ENCODE measurements around the gene TNFRSF19. TPM values are rescaled to one million over a fixed set of nuclear protein-coding genes. Genes with fewer than 3 reads are reported as not detected.
A peak's percentile ranks its signal among the peaks of the same experiment; 100 is the strongest.
"Not testable (repeated sequence)": the region's sequence is repeated elsewhere in the genome, so short reads cannot be mapped to it uniquely, and the experiment has no call there.

Gene TNFRSF19
- total RNA-seq, 1 experiment from 2014 or later: 1.3 TPM

DNA sequence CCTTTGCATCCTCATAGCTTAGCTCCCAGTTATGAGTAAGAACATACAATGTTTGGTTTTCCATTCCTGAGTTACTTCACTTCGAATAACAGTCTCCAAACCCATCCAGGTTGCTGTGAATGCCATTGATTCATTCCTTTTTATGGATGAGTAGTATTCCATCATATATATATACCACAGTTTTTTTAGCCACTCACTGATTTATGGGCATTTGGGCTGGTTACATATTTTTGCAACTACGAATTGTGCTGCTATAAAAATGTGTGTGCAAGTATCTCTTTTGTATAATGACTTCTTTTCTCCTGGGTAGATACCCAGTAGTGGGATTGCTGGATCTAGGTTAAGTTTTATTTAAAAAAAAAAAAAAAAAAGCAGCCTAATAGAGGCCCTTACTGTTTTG, 14.1 kb downstream of the TNFRSF19 start:
- DNase-seq: no peak
- Histone ChIP-seq H3K36me3 (no peaks in the 10 kb centered on the region), H3K4me3 (no peak overlapping the region), H3K9me3 (no peaks in the 10 kb centered on the region), H3K27me3 (no peaks in the 10 kb centered on the region)

DNA sequence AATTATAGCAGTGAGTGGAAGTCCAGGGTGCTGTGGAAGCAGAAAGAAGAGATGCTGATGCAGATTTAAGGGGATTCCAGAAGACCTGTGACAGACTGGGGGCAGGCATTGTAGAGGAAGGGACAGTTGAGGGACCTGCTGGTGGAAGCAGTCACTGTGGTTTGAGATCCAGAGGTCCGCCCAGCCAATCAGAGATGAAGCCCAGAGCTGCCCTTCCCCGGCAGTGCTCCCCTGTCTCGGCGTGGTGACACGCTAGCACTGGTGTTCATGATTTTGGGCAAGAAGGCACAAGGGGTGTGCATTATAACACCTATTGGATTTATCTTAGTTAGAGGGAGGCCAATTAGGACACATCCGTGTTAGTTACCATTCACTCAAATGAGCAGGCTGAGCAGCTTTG, 16.1 kb downstream of the TNFRSF19 start:
- no peaks in the 10 kb centered on the region for H3K9me3 ChIP-seq
- no peaks in the 10 kb centered on the region for H3K27me3 ChIP-seq
- no peak overlapping the region for H3K4me3 ChIP-seq
- no peak for DNase-seq
- no peaks in the 10 kb centered on the region for H3K36me3 ChIP-seq

DNA sequence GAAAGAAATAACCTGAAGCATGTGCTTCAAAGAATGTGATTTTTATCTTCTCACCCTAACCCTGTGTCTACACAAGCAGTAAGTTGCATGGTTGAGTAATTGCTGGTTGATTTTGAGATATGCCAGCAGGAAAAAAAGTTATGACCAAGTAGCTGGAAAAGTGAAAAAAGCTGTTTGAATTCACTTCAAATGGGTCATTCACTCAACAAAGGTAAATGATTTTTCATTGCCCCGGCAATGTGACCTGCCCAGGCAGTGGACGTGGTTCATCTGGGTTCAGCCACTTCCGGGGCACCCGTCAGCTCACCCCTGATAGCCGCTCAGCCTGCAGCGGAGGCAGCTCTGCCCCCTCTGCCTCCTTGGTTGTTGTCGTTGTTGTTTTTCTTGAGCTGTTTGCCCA, 18.5 kb downstream of the TNFRSF19 start:
- H3K27me3 ChIP-seq: no peaks in the 10 kb centered on the region
- H3K4me3 ChIP-seq: no peak overlapping the region
- DNase-seq: no peak
- no peaks in the 10 kb centered on the region; the same call in 1 of the 2 replicates for H3K36me3 ChIP-seq
- no peaks in the 10 kb centered on the region for H3K9me3 ChIP-seq

DNA sequence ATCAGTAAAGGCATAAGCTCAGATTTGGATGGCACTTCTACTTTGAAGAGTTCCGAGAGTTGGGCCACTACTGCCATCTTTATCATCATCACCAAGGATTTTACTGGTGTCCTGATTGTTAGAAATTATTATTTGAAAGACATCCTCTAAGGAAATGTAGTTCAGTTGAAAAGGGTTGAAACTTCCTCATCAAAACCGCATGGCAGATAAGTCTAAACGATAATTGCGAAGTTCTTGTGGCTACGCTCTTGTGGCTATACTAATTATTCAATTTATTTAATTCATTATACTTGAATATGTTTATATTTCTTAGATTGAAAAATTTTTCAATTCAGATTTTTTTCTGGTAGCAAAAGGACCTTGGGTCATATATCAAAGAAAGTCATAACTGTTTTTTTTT, 22.4 kb downstream of the TNFRSF19 start:
- no peak for DNase-seq
- Histone ChIP-seq H3K9me3 (no peaks in the 10 kb centered on the region), H3K27me3 (no peaks in the 10 kb centered on the region), H3K36me3 (no peaks in the 10 kb centered on the region; the same call in 1 of the 2 replicates), H3K4me3 (no peak overlapping the region)

DNA sequence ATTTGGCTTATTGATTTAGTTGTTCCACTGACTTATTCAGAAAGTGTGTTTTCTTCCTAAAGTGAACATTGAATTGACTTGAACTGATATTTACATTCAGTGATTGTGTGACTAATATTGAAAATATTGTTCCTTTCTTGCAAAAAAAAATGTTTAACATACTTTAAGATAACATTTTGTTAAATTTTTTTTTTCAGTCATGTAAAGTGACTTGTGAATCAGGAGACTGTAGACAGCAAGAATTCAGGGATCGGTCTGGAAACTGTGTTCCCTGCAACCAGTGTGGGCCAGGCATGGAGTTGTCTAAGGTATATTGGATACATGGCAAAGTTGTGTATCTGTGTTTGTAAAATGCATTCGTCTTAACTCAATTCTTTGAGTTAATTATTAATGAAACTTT, 22.9 kb downstream of the TNFRSF19 start:
- H3K4me3 ChIP-seq: no peak overlapping the region

DNA sequence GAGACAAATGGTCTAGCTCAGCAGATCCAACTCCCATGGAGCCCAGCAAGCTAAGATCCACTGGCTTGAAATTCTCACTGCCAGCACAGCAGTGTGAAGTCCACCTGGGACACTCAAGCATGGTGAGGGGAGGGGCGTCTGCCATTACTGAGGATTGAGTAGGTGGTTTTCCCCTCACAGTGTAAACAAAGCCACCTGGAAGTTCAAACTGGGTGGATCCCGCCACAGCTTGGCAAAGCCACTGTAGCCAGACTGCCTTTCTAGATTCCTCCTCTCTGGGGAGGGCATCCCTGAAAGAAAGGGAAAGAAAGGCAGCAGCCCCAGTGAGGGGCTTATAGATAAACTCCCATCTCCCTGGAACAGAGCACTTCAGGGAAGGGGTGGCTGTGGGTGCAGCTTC, 24.1 kb downstream of the TNFRSF19 start:
- not testable (repeated sequence) for DNase-seq, H3K9me3 ChIP-seq, H3K4me3 ChIP-seq, H3K27me3 ChIP-seq, H3K36me3 ChIP-seq

More for the DNA sequence above, 22.9 kb downstream of the TNFRSF19 start:
- no peaks in the 10 kb centered on the region for H3K9me3 ChIP-seq
- no peak for DNase-seq
- H3K27me3 ChIP-seq: no peaks in the 10 kb centered on the region
- H3K36me3 ChIP-seq: no peaks in the 10 kb centered on the region; the same call in 1 of the 2 replicates

DNA sequence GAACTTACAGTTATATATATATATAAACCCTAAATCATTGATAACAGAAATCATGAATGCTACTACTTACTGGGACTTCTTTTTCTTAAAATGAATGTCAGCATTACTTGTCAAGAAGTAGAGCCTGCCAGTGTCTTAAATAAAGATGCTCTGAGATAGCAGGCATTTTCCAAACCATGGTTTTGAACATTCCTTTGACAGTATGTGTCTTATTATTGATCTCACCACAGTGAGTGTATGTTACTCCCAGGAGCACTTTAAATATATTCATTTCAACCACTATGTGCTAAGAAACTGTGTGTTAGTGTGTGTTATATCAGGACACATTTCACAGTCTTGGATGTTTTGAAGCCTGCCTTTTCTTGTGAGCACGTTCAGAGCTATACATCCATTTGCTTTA, 28.2 kb downstream of the TNFRSF19 start:
- DNase-seq: no peak
- Histone ChIP-seq H3K27me3 (no peaks in the 10 kb centered on the region; the same call in 1 of the 2 replicates), H3K9me3 (no peaks in the 10 kb centered on the region), H3K4me3 (no peak overlapping the region), H3K36me3 (no peaks in the 10 kb centered on the region; the same call in 1 of the 2 replicates)

DNA sequence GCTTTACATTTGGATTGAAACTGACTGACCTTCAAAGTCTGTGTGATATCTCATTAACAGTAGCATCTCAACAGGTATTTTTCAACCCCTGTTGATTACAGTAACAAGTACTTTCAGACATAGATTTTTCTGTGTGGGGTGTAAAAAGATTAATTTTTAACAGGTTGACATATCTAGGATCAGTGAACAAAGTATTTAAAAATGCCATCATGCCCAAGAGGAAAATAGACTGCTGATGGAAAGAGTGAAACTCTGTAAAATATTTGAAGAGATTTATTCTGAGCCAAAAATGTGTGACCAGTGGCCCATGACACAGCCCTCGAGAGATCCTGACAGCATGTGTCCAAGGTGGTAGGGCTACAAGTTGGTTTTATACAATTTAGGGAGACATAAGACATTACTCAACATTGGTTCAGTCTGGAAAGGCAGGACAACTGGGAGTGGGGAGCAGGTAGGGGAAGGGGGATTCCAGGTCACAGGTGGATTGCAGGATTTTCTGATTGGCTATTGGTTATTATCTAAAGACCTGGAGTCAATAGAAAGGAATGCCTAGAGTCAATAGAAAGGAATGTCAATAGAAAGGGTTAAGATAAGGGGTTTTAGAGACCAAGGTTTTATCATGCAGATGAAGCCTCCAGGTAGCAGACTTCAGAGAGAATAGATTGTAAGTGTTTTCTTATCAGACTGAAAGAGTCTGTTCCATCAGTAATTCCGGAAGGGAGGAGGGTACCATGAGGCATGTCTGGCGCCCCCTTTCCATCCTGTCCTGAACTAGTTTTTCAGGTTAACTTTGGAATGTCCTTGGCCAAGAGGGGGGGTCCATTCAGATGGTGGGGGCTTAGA, 29.1 kb downstream of the TNFRSF19 start:
- Histone ChIP-seq H3K27me3 (no peaks in the 10 kb centered on the region; the same call in 1 of the 2 replicates), H3K9me3 (no peaks in the 10 kb centered on the region), H3K4me3 (no peak overlapping the region), H3K36me3 (no peaks in the 10 kb centered on the region)
- no peak for DNase-seq

DNA sequence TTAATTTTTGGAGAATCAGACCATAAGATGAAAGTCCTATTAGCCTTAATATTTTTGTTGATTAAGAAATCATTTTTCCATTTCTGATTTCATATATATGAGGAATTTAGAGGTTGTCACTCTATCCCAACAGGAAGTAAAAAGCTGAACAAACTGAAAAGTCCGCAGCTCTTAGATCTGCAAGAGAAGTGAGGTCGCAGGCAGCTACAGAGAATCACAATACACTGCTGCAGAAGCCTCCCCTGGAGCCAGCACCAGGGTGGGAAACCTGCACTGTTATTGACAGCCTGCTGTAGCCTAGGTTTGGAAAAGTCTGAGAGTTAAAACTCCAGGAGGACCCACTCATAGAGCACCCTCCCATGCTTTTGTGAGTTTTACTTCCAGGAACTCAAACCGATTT, 29.9 kb downstream of the TNFRSF19 start:
- no peak for DNase-seq
- Histone ChIP-seq H3K27me3 (no peaks in the 10 kb centered on the region; the same call in 1 of the 2 replicates), H3K36me3 (no peaks in the 10 kb centered on the region), H3K9me3 (no peaks in the 10 kb centered on the region), H3K4me3 (no peak overlapping the region)

DNA sequence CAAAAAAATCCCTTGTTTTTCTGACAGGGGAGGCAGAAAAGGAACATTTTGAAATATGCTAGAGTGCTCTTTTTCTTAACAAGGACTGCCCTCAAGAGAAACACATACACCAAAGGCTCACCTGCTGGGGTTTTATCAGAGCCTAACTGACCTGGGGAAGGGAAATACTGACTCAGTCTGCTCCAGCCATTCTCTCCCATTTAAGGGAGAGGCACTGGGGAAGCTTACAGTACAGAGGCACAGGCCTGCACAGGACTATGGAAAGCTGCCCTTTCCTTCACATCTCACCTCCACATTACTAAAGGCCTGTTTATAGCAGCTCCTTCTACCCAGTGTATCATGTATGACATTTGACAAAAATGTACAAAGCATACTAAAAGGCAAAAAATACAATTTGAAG, 30.3 kb downstream of the TNFRSF19 start:
- Histone ChIP-seq H3K36me3 (no peaks in the 10 kb centered on the region), H3K4me3 (no peak overlapping the region), H3K9me3 (no peaks in the 10 kb centered on the region), H3K27me3 (no peaks in the 10 kb centered on the region; the same call in 1 of the 2 replicates)
- no peak for DNase-seq

DNA sequence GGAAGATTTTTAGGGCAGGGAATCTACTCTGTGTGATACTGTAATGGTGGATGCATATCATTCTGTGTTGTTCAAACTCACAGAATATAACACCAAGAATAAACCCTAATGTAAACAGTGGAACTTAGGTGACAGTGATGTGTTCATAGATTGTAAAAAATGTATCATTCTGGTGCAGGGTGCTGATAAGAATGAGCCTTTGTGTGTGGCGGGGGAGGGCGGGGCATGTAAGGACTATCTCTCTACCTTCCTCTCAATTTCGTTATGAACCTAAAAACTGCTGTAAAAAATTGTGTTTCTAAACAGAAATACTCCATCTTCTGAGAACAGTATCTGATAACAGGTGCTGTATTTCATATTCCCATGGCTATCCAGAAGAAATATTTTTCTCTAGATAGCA, 35.6 kb downstream of the TNFRSF19 start:
- no peak for DNase-seq
- Histone ChIP-seq H3K4me3 (no peak overlapping the region), H3K27me3 (no peaks in the 10 kb centered on the region; the same call in 1 of the 2 replicates), H3K9me3 (no peaks in the 10 kb centered on the region), H3K36me3 (no peaks in the 10 kb centered on the region)

DNA sequence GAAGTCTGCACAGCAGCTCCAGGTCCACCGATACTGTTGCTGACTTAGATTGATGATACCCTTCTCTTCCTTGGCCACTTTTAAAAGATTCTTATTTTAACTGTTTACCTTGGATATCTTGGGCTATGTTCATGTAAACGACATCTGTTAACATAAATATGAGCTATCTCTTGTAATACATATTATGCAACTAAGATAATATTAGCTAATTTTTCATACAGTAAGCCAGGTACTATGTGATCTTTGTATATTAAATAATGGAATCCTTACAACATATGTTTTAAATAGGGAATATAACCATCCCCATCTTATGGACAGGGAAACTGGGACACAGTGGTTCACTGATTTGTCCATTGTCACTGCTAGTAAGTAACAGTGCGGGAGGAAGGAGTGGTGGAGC, 37.9 kb downstream of the TNFRSF19 start:
- DNase-seq: no peak
- H3K36me3 ChIP-seq: no peaks in the 10 kb centered on the region
- H3K4me3 ChIP-seq: no peak overlapping the region
- no peaks in the 10 kb centered on the region for H3K9me3 ChIP-seq
- H3K27me3 ChIP-seq: no peaks in the 10 kb centered on the region

DNA sequence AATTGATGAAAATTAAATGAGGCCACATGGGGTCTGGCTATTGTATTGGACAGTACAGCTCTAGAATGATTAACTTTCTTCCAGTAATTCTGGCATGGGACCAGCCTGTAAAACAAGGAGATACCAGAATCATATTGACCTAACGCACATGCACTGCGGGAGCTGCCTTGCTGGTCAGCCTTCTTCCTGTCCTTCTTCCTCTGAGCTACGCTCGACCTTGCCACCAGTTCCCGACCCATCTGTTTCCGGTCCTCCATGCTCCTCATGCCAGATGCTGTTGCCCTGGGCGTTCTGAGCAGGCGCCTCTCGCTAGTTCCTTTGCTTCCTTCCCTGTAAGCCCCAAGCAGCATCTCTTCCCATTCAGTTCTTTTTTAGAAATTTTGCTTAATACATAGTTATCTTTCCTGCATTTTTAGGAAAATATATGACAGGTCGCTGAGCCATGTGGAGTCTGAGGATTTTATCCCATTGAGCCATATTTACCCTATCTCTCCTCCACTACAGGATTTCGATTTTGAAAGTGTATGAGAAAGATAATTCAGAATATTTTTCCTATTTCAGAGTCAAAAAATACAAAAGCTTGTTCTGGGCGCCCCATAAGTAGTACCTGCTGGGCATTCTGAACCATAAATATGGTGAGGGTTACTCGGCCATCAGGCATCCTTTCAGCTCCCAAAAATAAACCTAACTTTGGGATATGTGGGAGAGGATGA, 38.6 kb downstream of the TNFRSF19 start:
- Histone ChIP-seq H3K36me3 (no peaks in the 10 kb centered on the region), H3K27me3 (no peaks in the 10 kb centered on the region), H3K9me3 (no peaks in the 10 kb centered on the region), H3K4me3 (peak overlapping the region; percentile 16; the same call in 1 of the 2 replicates)
- peak; percentile 65 for DNase-seq

DNA sequence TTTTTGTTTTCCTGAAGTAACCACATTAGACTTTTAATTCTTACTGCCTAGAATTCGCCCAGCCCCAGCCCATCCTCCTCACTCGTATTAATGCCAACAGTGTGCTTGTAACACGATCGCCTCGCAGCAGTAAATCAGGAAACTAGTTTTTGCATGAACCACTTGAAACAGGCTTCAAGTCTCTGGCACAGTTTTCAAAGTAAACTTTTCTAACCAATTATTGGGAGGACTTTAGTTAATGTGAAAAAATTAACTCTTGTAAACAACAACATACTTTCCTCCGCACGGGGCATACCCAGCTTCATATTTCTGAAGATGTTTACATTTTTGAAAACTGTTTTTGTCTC, 39.2 kb downstream of the TNFRSF19 start:
- Histone ChIP-seq H3K4me3 (peak overlapping the region; percentile 16), H3K36me3 (no peaks in the 10 kb centered on the region), H3K27me3 (no peaks in the 10 kb centered on the region), H3K9me3 (no peaks in the 10 kb centered on the region)
- DNase-seq: peak; percentile 59

DNA sequence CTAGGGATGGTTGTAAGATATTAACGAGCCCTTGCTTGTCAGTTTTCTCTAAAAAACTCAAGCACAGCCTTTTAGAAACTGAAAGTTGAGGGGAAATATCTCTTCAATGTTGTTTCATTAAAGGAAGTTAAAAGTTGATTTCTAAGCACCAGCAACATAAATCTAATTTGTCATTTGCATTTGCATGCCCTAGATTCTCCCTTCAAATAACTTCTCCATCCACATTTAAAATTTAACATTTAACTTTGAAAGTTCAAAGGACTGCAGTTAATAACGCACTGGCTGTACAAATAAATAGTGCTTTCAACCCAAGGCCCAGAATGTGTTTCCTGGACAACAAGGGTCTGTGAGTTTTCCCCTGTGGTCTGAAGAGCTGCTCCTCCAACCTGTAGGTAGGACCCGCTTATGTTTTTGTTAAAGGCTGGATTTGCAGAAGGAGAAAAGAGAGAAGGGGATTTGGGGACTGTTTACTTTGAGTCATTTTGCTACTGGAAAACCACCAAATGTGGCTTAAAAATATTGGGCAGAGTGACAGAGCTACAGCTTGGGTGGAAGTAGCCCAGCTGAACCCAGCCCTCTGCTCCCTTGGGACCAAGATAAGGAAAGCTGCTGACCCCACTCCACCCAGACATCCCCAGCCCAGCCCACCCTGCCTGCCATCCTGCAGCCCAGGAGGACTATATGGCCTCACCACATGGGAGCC, 39.8 kb downstream of the TNFRSF19 start:
- Histone ChIP-seq H3K27me3 (no peaks in the 10 kb centered on the region), H3K4me3 (peak overlapping the region; percentile 16), H3K9me3 (no peaks in the 10 kb centered on the region), H3K36me3 (no peaks in the 10 kb centered on the region)
- DNase-seq: peak; percentile 23

DNA sequence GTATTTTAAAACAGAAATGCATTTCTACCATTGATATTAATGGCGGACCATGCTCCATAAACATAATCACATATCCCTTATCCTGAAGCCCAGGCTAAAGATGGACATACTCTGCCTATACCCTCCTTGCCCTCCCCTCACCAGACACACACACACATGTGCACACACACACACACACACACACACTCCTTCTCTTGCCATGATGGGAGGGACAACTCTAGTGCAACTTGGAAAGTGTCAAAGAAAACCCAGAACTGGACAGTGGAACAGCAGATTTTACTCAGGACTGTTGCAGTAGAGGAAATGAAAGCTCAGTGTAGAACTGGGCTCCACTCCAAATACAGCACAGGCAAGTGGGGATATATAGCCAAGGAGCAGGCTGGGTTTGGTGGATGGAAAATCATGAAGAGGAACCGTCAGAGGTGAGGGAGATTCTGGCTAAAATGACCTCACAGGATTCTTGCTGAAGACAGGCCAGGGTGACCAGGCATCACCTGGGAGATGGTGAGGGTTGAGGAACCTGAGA, 40.8 kb downstream of the TNFRSF19 start:
- Histone ChIP-seq H3K27me3 (no peaks in the 10 kb centered on the region), H3K4me3 (no peak overlapping the region), H3K36me3 (no peaks in the 10 kb centered on the region), H3K9me3 (no peaks in the 10 kb centered on the region)
- peak; percentile 49 for DNase-seq

DNA sequence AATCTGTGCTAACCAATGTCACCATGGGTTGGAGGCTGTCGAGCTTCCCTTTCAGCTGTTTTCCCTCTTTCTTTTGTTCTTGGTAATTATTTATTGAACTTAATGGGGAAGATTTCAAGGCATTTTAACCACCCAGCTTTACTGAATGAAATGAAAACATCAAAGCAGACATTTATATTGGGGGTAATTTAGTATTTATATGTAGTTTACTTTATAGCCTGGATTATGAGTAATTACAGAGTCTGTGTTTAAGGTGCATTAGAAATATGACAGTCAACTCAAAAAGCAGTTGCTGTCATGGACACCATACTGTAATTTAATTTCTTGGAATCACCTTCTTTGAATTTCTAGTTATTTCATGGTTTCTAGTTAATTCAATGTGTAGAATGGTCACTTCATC, 42.0 kb downstream of the TNFRSF19 start:
- H3K27me3 ChIP-seq: no peaks in the 10 kb centered on the region

More for the DNA sequence above, 42.0 kb downstream of the TNFRSF19 start:
- DNase-seq: no peak
- no peaks in the 10 kb centered on the region for H3K9me3 ChIP-seq
- no peak overlapping the region for H3K4me3 ChIP-seq
- H3K36me3 ChIP-seq: no peaks in the 10 kb centered on the region
